Skin of body (tissue), 2 donors: ENCODE data around the gene TFF1. TPM values are rescaled to one million over a fixed set of nuclear protein-coding genes. Genes with fewer than 3 reads are reported as not detected.

Experiments used
- DNase-seq: peaks from one replicate; lab custom pipeline; 2025; lab: John Stamatoyannopoulos, UW
- total RNA-seq: library from RNA; depleted of rRNA; stranded (reverse); fragments of >200 nt; gene quantifications from one replicate; pipeline ENCODE4 v1.2.3, GENCODE V29; 2014

Gene TFF1
- total RNA-seq, 1 donor from 2014 or later: not detected

- DNase-seq: no peak
These were observed 16.6 kb upstream of the TFF1 start for GRCh38 chr21:42382915-42383314.

GRCh38 chr21:42381347-42381984 lies 15.1 kb upstream of the TFF1 start:
- no peak for DNase-seq

GRCh38 chr21:42379426-42380215 lies 13.3 kb upstream of the TFF1 start:
- DNase-seq: no peak

- no peak for DNase-seq
These were observed 12.1 kb upstream of the TFF1 start for GRCh38 chr21:42378418-42378817.

- DNase-seq: no peak
These were observed 11.6 kb upstream of the TFF1 start for GRCh38 chr21:42377951-42378340.

- DNase-seq: no peak
These were observed 11.0 kb upstream of the TFF1 start for GRCh38 chr21:42377211-42377950.

- no peak for DNase-seq
These were observed 10.1 kb upstream of the TFF1 start for GRCh38 chr21:42376338-42376982.

GRCh38 chr21:42375966-42376337 lies 9.6 kb upstream of the TFF1 start:
- no peak for DNase-seq

GRCh38 chr21:42375506-42375905 lies 9.2 kb upstream of the TFF1 start:
- no peak for DNase-seq

- DNase-seq: no peak
These were observed 8.6 kb upstream of the TFF1 start for GRCh38 chr21:42374864-42375499.

GRCh38 chr21:42374457-42374856 lies 8.1 kb upstream of the TFF1 start:
- DNase-seq: no peak

- no peak for DNase-seq
These were observed 7.6 kb upstream of the TFF1 start for GRCh38 chr21:42373908-42374455.

GRCh38 chr21:42373196-42373907 lies 7.0 kb upstream of the TFF1 start:
- no peak for DNase-seq

GRCh38 chr21:42370894-42371654 lies 4.7 kb upstream of the TFF1 start:
- DNase-seq: no peak

GRCh38 chr21:42369821-42370220 lies 3.5 kb upstream of the TFF1 start:
- no peak for DNase-seq

GRCh38 chr21:42367367-42368165 lies 1.2 kb upstream of the TFF1 start:
- no peak for DNase-seq

- DNase-seq: no peak
These were observed 565 bp downstream of the TFF1 start for GRCh38 chr21:42365770-42366169.

- no peak for DNase-seq
These were observed 1.9 kb downstream of the TFF1 start for GRCh38 chr21:42364304-42364865.

- DNase-seq: no peak
These were observed 3.0 kb downstream of the TFF1 start for GRCh38 chr21:42363312-42363711.
